Stomach smooth muscle (tissue), 2 donors: ENCODE data around the gene TNFRSF17.

Experiments
- H3K27ac ChIP-seq: one replicate; pipeline ENCODE4 v1.7.0; 2013; ENCODE audit warnings: mild to moderate bottlenecking, low read length, inconsistent platforms
- H3K27me3 ChIP-seq, 2 donors: one replicate each; pipeline ENCODE4 v1.7.0; 2013; ENCODE audit warnings: low read length in 2 of 2; ENCODE audit not compliant: insufficient read depth in 2 of 2, control insufficient read depth in 1 of 2
- H3K36me3 ChIP-seq, 2 donors: one replicate each; pipeline ENCODE4 v1.7.0; 2013; ENCODE audit warnings: low read length in 2 of 2; ENCODE audit not compliant: control insufficient read depth in 2 of 2, insufficient read depth in 2 of 2
- H3K4me1 ChIP-seq: one replicate; pipeline ENCODE4 v1.7.0; 2013; ENCODE audit warnings: low read length; ENCODE audit not compliant: control insufficient read depth, insufficient read depth
- H3K4me3 ChIP-seq, 2 donors: one replicate each; pipeline ENCODE4 v1.7.0; 2013; ENCODE audit warnings: low read length in 2 of 2
- H3K9ac ChIP-seq, 2 donors: one replicate each; pipeline ENCODE4 v1.7.0; 2013; ENCODE audit warnings: low read length in 2 of 2, mild to moderate bottlenecking in 1 of 2
- H3K9me3 ChIP-seq, 2 donors: one replicate each; pipeline ENCODE4 v1.7.0; 2013; ENCODE audit warnings: low read length in 2 of 2; ENCODE audit not compliant: control insufficient read depth in 2 of 2
- donor health status: healthy.
- donor health status: Pancreatic carcinoma.

Gene TNFRSF17

GRCh38 chr16:12009922-12010321, 44.9 kb downstream of the TNFRSF17 start:
- no peak overlapping the region for H3K4me3 ChIP-seq

GRCh38 chr16:12010388-12011251, 45.6 kb downstream of the TNFRSF17 start:
- no peak overlapping the region for H3K4me3 ChIP-seq
- peaks cover 0 to 4% of the 10 kb centered on the region in 2 donors for H3K36me3 ChIP-seq
- H3K4me1 ChIP-seq = no peaks in the 10 kb centered on the region
- no peaks in the 10 kb centered on the region for H3K9me3 ChIP-seq
- no peak overlapping the region for H3K27ac ChIP-seq
- no peaks in the 10 kb centered on the region for H3K27me3 ChIP-seq
- no peak overlapping the region for H3K9ac ChIP-seq

More at GRCh38 chr16:12009922-12010321, 44.9 kb downstream of the TNFRSF17 start:
- Histone ChIP-seq H3K27ac (no peak overlapping the region), H3K27me3 (no peaks in the 10 kb centered on the region), H3K9me3 (no peaks in the 10 kb centered on the region), H3K9ac (no peak overlapping the region), H3K36me3 (peaks cover 0 to 7% of the 10 kb centered on the region in 2 donors), H3K4me1 (no peaks in the 10 kb centered on the region)

GRCh38 chr16:12011565-12011964, 46.6 kb downstream of the TNFRSF17 start:
- H3K9ac ChIP-seq = no peak overlapping the region
- no peak overlapping the region for H3K27ac ChIP-seq
- H3K9me3 ChIP-seq = no peaks in the 10 kb centered on the region
- H3K27me3 ChIP-seq = no peaks in the 10 kb centered on the region
- H3K4me1 ChIP-seq = no peaks in the 10 kb centered on the region
- H3K36me3 ChIP-seq = peaks cover 0 to 4% of the 10 kb centered on the region in 2 donors
- H3K4me3 ChIP-seq = no peak overlapping the region

GRCh38 chr16:12016291-12016947, 51.4 kb downstream of the TNFRSF17 start:
- Histone ChIP-seq H3K4me1 (no peaks in the 10 kb centered on the region), H3K4me3 (no peak overlapping the region), H3K27ac (no peak overlapping the region), H3K36me3 (peaks cover 0 to 2% of the 10 kb centered on the region in 2 donors), H3K9ac (no peak overlapping the region), H3K9me3 (no peaks in the 10 kb centered on the region), H3K27me3 (no peaks in the 10 kb centered on the region)

- no peaks in the 10 kb centered on the region for H3K27me3 ChIP-seq
- H3K27ac ChIP-seq = no peak overlapping the region
- no peaks in the 10 kb centered on the region for H3K9me3 ChIP-seq
- H3K4me3 ChIP-seq = no peak overlapping the region
- peaks cover 0 to 2% of the 10 kb centered on the region in 2 donors for H3K36me3 ChIP-seq
- no peaks in the 10 kb centered on the region for H3K4me1 ChIP-seq
- H3K9ac ChIP-seq = no peak overlapping the region
Observed at GRCh38 chr16:12017558-12017957, 52.5 kb downstream of the TNFRSF17 start.
